A673 (cell line): Measurements from ENCODE around the gene APC2. TPM values are rescaled to one million over a fixed set of nuclear protein-coding genes. Genes with fewer than 3 reads are reported as not detected.
A peak's percentile ranks its signal among the peaks of the same experiment; 100 is the strongest.

ENCODE experiments used
- BruUV-seq: library from RNA; stranded (reverse); fragments of 400-500 nt; replicated peaks from 2 replicates; lab custom pipeline; 2021; lab: Mats Ljungman, UMichigan
- CTCF ChIA-PET: fragments of 300-600 bp; sonication (Branson Sonifier 250); formaldehyde crosslinking; loops from one replicate; lab custom pipeline; 2022; ENCODE audit warnings: antibody characterized with exemption; lab: Charles Lee
- POLR2A ChIA-PET: fragments of 300-600 bp; sonication (Branson Sonifier 250); formaldehyde crosslinking; loops from one replicate; lab custom pipeline; 2022; ENCODE audit warnings: antibody characterized with exemption; ENCODE audit not compliant: low non-redundant PET; lab: Charles Lee
- DNase-seq: peaks from one replicate; pipeline ENCODE4 v3.0.0-alpha.2; 2015; ENCODE audit warnings: low spot score
- H3K27ac ChIP-seq: fragments of 200-600 bp; sonication (generic); 2 replicates; pipeline ENCODE4 v1.5.1; 2016; ENCODE audit warnings: mixed run types, low read depth, mild to moderate bottlenecking, mixed read lengths, antibody characterized with exemption, low read length; ENCODE audit not compliant: poor library complexity, severe bottlenecking
- H3K27me3 ChIP-seq: fragments of 200-600 bp; sonication (generic); replicated peaks from 2 replicates; pipeline ENCODE4 v1.6.1; 2017; ENCODE audit warnings: mixed run types, low read depth, mild to moderate bottlenecking, mixed read lengths, antibody characterized with exemption, low read length; ENCODE audit not compliant: insufficient read depth, poor library complexity
- H3K36me3 ChIP-seq: fragments of 200-600 bp; sonication (generic); 2 replicates; pipeline ENCODE4 v1.6.1; 2016; ENCODE audit warnings: mixed run types, mild to moderate bottlenecking, mixed read lengths, antibody characterized with exemption, low read length; ENCODE audit not compliant: insufficient read depth, poor library complexity, severe bottlenecking
- H3K4me1 ChIP-seq: fragments of 200-600 bp; sonication (generic); 2 replicates; pipeline ENCODE4 v1.6.1; 2017; ENCODE audit warnings: mixed run types, mild to moderate bottlenecking, mixed read lengths, antibody characterized with exemption, low read length; ENCODE audit not compliant: insufficient read depth, poor library complexity, severe bottlenecking
- H3K4me3 ChIP-seq: fragments of 200-600 bp; sonication (generic); 2 replicates; pipeline ENCODE4 v1.5.1; 2016; ENCODE audit warnings: low read depth, mixed run types, mild to moderate bottlenecking, mixed read lengths, low read length; ENCODE audit not compliant: poor library complexity, severe bottlenecking
- H3K9me3 ChIP-seq: fragments of 200-600 bp; sonication (generic); 2 replicates; pipeline ENCODE4 v1.6.1; 2016; ENCODE audit warnings: mixed run types, low read depth, mild to moderate bottlenecking, mixed read lengths, antibody characterized with exemption, low read length; ENCODE audit not compliant: poor library complexity, severe bottlenecking
- CTCF ChIP-seq: fragments of 300-800, 200-600 bp; sonication (generic); conservative IDR thresholded peaks from 2 replicates; pipeline ENCODE4 v1.5.1; 2017; ENCODE audit warnings: low read depth, mild to moderate bottlenecking, antibody characterized with exemption, low read length, moderate library complexity, mixed read lengths
- EZH2 ChIP-seq: fragments of 200-600 bp; sonication (generic); IDR thresholded peaks from 2 replicates; pipeline ENCODE4 v1.6.1; 2017; ENCODE audit warnings: borderline replicate concordance, low read depth, mild to moderate bottlenecking, mixed read lengths, antibody characterized with exemption, low read length; ENCODE audit not compliant: poor library complexity, severe bottlenecking
- intact Hi-C: fragments of 100-400 bp; cut with micrococcal nuclease; formaldehyde crosslinking; loops from one replicate; pipeline ENCODE4 v1.10.0; 2022; ENCODE audit not compliant: unreplicated experiment
- total RNA-seq: library from RNA; stranded (reverse); gene quantifications from 2 replicates; pipeline ENCODE4 v1.2.3, GENCODE V29; 2021

The APC2 gene
- total RNA-seq, 1 experiment from 2014 or later = 1.3 TPM

- no peak for DNase-seq
- TF ChIP-seq EZH2 (no peak), CTCF (no peak)
- no peaks in the 10 kb centered on the region for H3K36me3 ChIP-seq
- ChIA-PET POLR2A (no interaction called here), CTCF (no interaction called here)
- no peaks in the 10 kb centered on the region for H3K27me3 ChIP-seq
- H3K4me1 ChIP-seq = peaks cover 18% of the 10 kb centered on the region
- no peaks in the 10 kb centered on the region for H3K9me3 ChIP-seq
- intact Hi-C loops = no loop called here
- no TSS peak for BruUV-seq
- no peak overlapping the region for H3K27ac ChIP-seq
- no peak overlapping the region for H3K4me3 ChIP-seq
These were observed 10.4 kb downstream of the APC2 start for GRCh38 chr19:1460033-1460995.

- DNase-seq = no peak
- Histone ChIP-seq H3K9me3 (no peaks in the 10 kb centered on the region), H3K4me3 (no peak overlapping the region), H3K27me3 (peaks cover 12% of the 10 kb centered on the region), H3K27ac (no peak overlapping the region), H3K36me3 (no peaks in the 10 kb centered on the region), H3K4me1 (peaks cover 2% of the 10 kb centered on the region)
- ChIA-PET POLR2A (no interaction called here), CTCF (interaction anchor here (0.7 kb wide), 1 partner anchor 12 kb away, joined by 4 read pairs; no protein-coding TSS in a partner anchor)
- no TSS peak for BruUV-seq
- intact Hi-C loops = no loop called here
- TF ChIP-seq CTCF (no peak), EZH2 (no peak)
These were observed 11.9 kb downstream of the APC2 start for GRCh38 chr19:1461862-1462261.

- H3K27ac ChIP-seq = no peak overlapping the region
- no peak overlapping the region for H3K4me3 ChIP-seq
- no peaks in the 10 kb centered on the region for H3K9me3 ChIP-seq
- H3K36me3 ChIP-seq = no peaks in the 10 kb centered on the region
- CTCF ChIA-PET = interaction anchor here (1.4 kb wide), 1 partner anchor 361 kb away, joined by 4 read pairs; no protein-coding TSS in a partner anchor
- peak; percentile 59 for DNase-seq
- no TSS peak for BruUV-seq
- intact Hi-C loops = no loop called here
- H3K4me1 ChIP-seq = peaks cover 12% of the 10 kb centered on the region
- TF ChIP-seq CTCF (peak; percentile 42), EZH2 (no peak)
- POLR2A ChIA-PET = no interaction called here
- H3K27me3 ChIP-seq = peaks cover 45% of the 10 kb centered on the region
These were observed 15.5 kb downstream of the APC2 start for GRCh38 chr19:1465191-1466016.
